GM19395 (cell line): Measurements from ENCODE around the gene CST8.

ENCODE experiments used
- ATAC-seq: cut with Tn5 transposase; IDR thresholded peaks from one replicate; pipeline ENCODE4 v1.9.1; 2021; ENCODE audit warnings: mild to moderate bottlenecking, moderate library complexity; ENCODE audit not compliant: unreplicated experiment

Gene CST8

DNA sequence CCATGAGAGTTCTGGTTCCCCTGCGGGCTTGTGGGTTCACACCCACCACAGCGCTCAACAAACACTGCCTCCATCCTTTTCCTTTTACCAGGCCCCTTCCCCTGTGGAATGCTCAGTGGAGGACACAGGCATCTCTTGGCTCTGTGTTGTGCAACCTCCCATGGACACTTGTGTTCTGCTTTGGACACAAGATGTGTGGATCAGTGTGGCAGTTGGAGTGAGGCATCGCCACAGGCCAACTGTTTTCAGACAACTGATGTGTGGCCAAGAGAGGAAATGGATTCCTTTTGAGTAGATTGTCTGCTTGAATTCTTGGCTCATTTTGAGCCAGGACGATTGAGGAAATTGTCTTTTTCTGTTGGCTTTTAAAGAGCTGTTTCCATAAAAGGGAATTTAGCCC is 26.8 kb downstream of the CST8 start:
- no peak for ATAC-seq

DNA sequence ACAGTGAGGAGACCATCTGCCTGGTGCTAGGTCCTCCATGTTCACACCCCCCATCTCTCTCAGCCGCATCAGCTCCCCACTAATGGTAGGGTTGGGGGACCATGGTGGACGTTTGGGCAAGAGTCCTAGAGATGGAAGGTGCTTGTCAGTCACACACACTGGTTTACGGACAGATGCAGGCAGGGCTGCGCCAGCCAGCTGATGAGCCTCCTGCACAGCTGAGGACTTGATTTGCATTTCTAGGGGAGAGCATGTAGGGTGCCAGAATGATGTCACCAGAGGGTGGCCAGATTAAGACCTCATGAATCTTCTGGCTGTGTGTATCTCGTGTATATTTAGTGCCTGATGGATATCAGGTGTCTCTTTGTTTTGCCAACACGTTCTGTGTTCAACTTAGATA is 28.6 kb downstream of the CST8 start:
- ATAC-seq: no peak

DNA sequence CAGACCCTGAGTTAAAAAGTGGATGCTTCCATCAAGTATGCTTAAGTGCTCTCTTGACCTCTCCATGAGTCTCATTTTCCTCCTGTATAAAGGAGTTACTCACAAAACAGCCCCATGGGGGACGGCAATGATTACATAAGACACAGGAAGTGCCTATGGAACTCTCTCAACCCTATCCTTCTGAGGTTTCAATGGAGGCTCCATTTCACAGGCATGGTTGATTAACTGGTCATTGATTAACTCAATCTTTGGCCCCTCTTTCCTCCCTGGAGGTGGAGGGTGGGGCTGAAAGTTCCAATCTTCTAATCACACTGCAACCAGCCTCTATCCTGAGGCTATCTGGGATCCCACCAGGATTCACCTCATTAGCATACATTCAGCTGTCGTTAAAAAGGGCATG is 29.3 kb downstream of the CST8 start:
- peak; percentile 75 for ATAC-seq

DNA sequence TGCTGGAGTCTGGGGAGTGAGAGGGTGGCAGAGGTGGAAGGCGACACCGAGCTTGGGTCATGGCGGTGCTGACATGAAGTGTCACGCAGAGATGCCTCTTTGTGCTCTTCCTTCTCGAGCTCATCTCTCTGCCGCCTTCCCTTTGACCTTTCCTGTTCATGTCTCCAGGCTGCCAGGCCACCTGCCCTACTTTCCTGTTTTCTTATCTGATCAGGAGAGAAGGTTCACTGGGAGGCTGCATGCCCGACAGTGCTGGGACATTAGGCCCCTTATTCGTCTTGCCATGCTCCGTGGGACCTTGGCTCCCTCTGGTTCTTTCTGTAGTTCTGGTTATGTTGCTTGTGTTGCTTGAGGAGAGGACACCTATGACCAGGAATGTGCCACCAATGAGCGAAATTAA is 33.2 kb downstream of the CST8 start:
- no peak for ATAC-seq

DNA sequence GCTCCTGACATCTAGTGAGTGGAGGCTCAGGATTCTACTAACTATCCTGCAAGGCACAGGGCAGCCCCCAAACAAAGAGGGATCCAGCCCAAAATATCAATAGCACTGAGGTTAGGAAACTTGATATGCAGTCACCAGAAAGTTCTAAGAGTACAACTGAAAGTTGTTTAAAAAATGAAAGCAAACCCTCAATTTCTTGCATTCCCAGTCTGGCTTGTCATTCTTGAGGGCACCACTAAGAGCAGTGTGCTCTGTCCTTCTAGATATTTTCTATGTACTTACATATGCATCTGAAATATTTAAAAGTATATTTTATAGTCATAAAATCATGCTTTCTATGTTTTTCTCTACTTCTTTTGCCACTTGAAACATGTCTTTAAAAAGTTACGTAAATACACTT is 35.9 kb downstream of the CST8 start:
- peak; percentile 58 for ATAC-seq

DNA sequence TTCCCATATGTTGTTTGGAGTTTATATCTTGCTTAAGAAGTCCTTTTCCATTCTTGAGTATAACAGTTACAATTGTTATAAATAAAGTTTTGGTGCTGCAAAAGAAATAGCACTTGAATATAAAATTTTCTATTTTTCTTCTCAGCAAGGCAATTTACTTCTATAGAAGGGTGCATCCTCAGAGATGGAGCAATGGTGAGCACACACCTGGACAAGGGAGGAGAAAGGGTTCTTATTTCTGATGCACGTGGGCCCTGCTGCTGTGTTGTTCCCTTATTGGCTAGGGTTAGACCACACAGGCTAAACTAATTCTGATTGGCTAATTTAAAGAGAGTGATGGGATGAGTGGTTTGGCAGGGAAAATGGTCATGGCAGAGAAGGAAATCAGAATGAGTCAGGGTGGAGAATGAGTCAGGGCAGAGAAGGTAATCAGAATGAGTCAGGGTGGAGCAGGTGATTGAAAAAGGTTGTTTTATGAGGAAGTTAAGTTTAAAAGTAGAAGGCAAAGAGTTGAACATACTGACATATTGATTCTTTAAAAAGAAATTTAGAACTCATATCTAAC is 38.0 kb downstream of the CST8 start:
- ATAC-seq: no peak

DNA sequence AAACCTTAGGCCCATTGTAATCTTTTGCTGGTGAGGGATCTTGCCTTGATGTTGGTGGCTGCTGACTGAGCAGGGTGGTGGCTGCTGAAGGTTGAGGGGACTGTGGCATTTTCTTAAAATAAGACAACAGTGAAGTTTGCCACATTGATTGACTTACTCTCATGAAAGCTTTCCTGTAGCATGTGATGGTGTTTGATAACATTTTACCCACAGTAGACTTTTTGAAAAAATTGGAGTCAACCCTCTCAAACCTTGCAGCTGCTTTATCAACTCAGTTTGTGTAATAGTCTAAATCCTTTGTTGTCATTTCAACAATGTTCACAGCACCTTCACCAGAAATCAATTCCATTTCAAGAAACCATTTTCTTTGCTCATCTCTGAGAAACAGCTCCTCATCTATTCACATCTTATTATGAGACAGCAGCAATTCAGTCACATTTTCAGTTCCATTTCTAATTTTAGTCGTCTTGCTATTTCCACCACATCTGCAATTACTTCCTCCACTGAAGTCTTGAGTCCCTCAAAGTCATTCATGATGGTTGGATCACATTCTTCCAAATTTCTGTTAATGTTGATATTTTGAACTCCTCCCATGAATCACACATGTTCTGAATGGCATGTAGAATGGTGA is 40.1 kb downstream of the CST8 start:
- ATAC-seq: peak; percentile 63

DNA sequence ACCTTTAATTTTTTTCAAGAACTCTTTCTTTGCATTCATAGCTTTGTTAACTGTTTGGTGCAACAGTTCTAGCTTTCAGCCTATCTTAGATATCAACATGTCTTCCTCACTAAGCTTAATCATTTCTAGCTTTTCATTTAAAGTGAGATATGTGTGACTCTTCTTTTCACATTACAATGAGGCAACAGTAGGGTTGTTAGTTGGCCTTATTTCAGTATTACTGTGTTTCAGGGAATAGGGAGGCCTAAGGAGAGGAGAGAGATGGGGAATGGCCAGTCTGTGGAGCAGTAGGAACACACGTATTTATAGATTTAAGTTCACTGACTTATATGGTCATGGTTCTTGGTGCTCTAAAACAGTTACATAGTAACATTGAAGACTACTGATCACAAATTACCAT is 41.6 kb downstream of the CST8 start:
- ATAC-seq: no peak

DNA sequence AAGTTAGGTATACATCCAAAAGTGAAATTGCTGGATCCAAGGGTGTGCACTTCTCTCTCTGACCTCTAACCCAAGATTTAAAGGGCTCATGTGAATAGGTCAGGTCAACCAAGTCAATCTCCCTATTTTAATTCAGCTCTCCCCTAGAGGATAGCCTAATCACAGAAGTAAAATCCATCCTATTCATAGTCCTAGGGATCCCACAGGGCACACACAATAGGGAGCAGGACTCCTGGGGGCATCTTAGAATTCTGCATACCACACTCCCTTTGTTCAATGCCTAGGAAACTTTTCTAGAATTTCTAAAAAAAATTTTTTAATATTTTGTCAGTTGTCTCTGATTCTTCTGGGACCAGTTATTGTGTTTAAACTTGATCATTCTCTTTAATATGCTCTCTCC is 42.2 kb downstream of the CST8 start:
- ATAC-seq: no peak

DNA sequence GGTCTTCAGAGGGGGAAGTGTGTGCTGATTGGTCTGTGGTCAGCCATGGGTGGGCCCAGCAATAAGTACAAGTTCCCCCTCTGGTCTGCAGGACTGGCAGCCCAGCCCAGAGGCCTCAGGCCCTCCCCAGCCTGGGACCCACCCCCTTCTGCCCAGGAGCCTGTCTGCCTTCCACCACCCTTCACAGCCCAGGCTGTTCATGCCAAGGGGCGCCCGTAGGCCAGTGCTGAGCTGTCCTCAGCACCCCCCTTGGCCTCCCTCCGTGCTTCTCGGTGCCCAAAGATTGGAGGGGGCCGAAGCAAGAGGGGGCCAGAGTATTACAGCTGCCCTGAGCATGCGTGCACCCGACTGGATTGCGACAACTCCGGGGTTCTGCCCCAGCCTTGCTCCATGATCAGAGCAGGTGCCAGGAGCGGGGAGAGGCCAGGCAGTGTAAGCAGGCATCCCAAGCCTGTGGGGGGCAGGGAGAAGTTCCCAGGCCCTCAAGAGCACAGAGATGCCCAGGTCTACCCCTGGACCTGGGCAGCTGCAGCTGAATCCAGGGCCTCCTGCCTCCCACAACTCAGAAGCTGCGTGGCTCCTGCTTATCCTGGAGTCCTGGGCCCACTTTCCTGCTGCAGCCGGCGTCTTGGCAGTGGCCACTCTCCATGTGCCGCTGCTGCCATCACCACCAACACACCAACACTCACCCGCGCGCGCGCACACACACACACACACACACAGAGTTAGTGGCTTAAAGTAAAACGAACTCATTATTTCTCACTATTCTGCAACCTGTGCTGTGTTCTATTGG is 44.1 kb downstream of the CST8 start:
- no peak for ATAC-seq

DNA sequence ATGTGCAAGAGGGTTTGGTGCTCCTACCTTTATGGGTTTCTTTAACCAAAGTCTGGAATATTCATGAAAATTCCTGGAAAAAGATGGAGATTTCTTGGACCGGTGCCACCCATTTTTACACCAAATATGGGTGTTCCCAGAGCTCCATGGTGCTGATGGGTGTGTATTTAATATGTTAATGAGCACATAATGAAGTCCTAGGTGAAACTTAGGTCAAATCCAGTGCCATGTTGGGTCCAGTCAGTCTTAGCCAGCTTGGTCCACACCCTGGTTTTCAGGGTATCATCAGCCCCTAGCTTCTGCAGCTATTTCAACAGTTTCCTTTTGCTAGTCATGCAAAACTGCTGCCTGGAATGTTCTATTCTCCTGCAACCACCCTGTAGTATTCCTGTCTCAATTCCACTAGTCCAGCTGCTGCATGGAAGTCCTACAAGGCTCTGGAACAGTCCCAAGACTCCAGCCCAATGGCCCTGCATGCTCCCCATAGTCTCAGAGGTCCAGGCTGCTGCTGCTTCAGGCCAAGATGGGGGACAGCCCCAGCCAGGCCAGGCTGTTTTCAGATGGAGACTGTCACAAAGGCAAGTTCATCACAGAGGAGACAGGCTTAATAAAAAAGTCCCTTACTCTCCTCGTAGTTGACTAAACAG is 45.5 kb downstream of the CST8 start:
- ATAC-seq: no peak

DNA sequence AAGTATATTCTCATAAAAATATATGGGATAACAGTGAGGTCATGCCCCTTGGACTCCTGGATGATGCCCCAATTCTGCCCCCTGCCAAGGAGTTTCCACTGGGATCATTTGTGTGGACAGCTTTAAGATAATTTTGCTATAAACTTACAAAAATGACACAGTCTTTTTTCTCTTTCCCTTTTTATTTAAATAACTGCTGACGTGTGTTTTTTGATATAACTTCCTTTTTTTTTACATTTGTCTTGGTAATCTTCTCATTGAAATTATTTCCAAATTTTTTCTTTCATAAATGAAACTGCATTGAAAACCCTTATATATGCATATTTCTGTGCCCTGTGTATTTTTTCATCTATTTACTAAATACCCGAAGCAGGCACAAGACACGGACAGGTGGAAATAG is 46.1 kb downstream of the CST8 start:
- ATAC-seq: no peak

DNA sequence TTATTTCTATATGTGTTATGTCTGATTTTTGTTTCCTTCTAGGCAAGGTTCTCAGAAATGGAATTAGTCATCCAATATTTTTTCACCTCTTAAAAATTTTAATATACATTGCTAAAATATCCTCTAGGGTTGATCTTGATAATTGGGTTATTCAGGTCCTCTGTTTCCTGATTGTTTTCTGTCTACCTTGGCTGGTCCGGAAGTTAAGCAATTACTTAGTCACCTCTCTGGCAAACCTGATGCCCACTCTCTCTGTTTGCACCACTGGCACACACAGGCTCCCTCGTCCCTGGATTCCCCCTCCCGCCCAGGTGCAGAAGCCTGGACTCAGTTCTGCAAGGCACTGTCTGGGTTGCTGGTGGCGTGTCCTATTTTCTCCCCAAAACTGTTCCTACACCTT is 49.7 kb downstream of the CST8 start:
- no peak for ATAC-seq

DNA sequence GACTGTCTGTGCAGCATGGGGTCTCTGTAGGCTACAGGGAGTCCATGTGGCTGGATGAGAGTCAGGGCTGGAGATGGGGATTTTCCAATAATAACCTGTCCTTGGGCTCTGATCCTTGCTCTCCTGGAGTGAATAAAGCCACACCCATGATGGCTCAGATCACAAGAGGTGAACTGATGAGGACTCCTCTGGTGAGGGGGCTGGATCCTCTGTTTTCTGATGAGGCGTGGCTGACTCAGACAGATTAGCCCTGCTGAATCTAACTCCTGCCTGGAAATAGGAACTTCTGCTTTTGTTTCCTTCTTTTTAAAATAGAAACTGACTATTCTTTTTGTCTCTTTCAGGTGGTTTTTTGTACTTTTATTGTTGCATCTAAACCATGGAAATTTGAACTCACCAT is 50.4 kb downstream of the CST8 start:
- ATAC-seq: no peak

DNA sequence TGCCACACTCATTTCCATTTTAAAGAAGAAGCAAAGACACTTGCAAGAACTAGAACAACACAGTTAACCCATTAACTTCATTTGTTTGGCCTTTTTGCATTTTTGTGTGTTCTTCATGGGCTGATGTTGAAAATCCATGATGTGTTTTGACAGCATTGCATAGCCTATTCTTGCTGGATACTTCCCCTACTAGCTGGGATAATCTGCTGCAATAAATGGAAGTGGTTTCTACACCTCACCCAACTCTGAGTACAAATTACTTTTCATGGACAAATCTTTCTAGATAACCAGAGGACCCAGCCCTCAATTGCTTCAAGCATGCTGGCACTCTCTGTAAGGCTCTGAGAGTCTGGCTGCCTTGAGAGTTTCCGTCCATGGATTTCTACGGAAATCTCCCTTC is 50.9 kb downstream of the CST8 start:
- ATAC-seq: no peak

DNA sequence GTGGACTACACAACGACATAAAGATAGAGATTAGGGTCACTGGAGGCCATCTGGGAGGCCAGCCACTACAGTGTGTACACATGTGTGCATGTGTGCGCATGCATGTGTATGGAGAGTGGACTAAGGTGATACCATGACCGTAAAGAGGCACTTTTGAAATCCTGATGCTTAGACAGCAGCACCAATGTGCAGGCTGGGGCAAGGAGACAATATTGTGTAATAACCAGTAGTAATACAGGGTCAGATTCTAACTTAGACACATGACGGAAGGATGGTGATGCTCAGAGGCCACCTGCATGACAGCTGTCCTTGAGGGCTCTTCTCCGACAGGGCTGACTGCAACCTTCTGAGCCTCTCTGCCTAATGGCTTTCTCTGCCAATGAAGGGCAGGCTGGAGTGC is 51.9 kb downstream of the CST8 start:
- no peak for ATAC-seq

DNA sequence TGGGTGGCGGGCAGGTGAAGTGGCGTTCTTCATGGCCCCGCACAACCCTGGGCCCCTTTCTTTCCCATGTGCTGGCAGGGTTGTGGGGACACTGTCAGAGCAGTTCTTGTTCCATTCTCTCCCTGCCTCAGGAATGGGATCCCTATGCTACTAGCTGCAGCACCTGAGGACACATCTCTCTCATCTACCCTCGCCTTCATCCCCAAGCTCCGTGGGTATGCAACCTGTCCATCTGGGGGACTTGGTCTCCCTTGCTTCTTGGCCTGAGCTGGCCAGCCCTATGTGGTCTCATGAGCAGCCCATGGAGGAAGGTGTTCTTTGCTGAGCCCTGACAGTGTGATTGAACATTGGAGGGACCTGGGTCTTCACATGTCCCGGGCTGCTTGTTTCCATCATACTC is 53.2 kb downstream of the CST8 start:
- ATAC-seq: no peak
